NCI-H1436 treated with DMSO at 0.1 percent for 48 hours (cell line): ENCODE measurements around the gene ADAM15.
A peak's percentile ranks its signal among the peaks of the same experiment; 100 is the strongest.

Source experiments
- DNase-seq: peaks from one replicate; lab custom pipeline; 2025; lab: John Stamatoyannopoulos, UW

Gene ADAM15

GRCh38 chr1:155050560-155051341 is at the start of gene ADAM15:
Gene ADAM15, plus strand, starts transcription at chr1:155051316. Its CDS starts 71 bp downstream, at chr1:155051387.
- no peak for DNase-seq

DNA sequence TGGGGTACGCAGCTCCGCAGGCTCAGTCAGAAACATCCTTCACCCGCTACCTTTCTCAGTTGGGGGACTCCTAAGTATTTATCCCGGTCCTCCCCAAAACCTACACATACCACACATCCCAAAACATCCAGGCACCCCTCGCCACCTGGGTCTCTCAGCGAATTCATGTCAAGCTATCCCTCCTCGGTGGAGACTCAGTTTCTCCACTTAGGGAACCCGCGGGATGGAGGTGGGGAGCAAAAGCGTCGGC is 49.8 kb upstream of the ADAM15 start:
- no peak for DNase-seq

DNA sequence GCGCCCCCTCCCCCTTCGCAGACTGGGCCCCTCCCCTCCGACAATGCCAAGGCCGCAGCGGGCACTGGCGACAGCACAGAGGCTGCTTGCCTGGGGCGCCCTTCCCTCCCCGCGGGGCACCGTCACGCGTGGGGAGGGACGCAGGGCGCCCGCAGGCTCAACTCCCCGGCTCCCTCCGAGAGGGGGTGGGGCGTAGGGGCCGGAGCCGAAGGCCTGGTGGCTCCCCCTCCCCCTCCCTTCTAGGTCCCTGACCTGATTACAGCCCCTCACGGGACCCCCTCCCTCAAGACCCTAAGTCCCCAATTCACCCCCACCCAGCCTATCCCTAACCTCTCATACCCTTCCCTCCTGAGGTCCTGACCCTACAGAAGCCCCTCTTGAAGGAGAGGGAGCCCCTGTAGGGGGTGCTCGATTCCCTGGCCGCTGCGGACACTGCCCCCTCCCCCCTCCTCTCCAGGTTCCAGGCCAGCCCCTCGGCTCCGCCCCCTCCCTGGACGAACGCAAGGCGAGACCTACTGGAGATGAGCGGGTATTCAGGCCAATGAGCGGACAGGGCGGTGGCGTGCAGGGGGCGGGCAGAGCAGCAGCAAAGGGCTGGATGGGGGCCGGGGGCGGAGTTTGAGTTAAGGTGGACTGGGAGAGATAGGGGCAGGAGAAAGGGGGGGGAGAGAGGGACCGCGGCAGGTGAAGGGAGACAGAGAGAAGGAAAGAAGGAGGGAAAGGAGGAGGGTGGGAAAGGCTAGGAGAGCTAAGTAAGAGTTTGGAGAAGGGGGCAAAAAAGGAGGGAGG is 49.2 kb upstream of the ADAM15 start:
- DNase-seq, result peak; percentile 90

GRCh38 chr1:155002464-155003226 is 48.5 kb upstream of the ADAM15 start, which contains the start of gene ZBTB7B:
Gene ZBTB7B, plus strand, starts transcription at chr1:155002802. Its CDS starts 11,859 bp downstream, at chr1:155014661.
- no peak for DNase-seq

GRCh38 chr1:155003227-155003765 is 47.8 kb upstream of the ADAM15 start:
- no peak for DNase-seq

DNA sequence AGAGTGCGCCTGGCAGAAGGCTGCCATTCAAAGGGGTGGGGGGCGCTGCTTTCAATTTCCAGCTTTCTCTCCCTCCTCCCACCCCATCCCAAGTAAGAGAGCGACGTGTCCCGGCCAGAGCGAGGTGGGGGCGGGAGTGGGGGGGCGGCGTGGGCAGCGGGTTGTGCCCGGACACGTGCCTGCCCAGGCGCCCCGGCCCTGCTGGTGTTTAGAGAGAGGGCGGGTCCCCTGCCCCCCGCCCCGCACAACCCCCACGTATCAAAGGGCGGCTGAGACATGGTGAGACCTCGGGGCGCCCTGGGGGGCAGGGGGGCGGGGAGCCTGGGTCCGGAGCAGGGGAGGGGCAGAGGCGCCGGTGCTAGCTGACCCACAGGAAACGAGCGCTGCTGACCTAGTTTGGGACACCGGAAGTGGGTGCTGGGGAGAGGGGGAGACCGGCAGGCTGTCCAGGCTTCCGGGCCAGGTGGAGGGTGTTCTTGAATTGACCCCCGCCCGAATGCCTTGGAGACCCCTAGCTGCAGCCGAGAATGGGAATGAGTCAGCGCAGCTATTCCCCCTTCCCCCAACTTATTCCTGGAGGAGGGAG is 47.3 kb upstream of the ADAM15 start:
- DNase-seq, result no peak

DNA sequence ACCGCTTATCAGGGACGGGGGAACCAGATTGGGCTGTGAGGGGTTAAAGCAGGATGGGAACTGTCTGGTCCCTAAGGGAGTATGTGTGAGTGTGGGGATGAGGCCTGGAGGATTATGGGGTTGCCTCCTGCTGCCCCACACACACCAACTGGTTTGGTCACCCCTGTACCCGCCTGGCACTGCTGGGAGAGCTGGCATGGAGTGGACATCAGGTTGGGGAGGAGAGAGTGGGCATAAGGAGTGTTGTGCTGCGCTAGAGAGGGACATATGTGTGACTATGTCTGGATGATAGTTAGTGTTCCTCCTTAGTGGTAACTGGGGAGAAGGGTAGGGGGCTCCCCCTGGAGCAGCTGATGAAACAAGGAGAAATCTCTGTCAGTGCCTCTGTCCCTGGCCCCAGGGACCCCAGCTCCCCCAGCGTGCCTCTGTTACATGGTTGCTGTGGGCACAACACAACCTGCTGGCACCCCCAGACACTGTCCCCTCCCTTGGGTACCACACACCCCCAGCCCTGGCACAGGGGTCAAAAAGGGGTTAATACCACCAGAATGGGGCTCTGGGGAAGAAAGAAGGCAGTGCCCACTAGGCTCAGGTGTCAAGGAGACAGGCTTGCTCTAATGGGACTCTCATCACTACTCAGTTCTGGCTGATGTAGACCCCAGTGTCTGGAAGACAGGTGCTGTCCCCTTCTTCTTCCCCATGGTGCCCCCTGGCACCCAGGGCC is 46.6 kb upstream of the ADAM15 start:
- no peak for DNase-seq

DNA sequence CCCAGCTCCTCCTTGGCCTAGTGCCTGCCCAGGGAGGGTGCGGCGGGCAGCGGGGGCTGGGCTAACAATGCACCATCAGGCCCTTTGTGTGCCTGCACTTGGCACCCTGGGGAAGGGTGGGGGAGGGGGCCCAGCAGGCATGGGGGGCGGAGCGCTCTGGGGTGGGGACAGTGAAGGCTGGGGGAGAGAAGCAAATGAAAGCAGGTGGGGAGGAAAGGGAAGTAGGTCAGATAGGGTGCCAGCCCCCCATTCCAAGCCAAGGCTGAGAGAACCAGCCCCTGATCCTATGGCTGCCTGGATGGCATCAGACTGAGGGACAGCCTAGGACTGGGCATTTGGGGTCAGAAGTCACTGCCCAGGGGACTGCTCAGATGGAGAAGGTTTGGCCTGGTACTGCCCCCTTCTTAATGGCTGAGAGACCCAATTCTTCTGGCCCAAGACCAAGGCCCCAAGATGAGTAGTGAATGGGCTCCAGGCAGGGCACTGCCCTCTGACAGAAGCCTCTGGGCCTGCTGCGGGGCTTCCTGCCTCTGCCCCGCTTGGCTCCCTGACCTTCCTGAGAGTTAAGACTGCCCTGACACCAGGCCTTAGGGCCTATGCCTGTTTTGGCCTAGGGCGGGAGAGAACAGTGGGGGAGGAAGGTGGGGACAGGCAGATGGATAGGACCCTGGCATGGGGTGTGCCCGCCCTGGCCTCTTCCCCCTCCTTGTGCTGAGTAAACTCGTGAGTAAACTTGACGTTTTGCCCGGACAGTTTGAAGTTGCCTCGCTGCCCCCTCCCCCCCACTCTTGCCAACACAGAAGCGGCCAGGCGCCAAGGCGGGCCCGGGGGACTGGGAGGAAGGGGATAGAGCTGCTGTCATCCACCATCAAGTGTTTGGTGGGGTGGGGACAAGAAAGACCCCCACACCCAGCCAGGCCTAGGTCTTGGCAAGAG is 45.8 kb upstream of the ADAM15 start:
- no peak for DNase-seq

DNA sequence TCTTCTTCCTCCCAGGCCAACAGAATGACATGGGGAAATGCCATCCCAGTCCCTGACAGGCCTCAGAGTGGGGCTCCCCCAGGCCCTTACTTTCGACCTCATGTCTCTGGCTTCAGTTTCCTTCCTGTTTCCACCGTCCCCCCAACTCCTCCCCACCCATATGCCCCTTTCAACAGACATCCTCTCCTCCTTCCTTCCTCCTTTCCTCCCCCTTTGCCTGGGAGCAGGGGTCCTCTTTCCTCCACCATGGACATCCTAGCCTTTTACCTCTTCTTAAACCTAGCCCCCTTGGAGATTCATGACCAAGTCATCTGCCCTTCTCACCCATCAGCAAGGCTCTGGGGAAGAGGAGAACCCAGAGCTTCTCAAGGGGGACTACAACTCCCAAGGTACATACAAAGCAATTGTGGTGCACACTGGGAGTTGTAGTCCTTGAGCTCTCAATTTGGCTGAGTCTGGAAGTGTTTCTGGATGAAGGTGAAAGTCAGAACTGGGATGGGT is 44.5 kb upstream of the ADAM15 start:
- no peak for DNase-seq

DNA sequence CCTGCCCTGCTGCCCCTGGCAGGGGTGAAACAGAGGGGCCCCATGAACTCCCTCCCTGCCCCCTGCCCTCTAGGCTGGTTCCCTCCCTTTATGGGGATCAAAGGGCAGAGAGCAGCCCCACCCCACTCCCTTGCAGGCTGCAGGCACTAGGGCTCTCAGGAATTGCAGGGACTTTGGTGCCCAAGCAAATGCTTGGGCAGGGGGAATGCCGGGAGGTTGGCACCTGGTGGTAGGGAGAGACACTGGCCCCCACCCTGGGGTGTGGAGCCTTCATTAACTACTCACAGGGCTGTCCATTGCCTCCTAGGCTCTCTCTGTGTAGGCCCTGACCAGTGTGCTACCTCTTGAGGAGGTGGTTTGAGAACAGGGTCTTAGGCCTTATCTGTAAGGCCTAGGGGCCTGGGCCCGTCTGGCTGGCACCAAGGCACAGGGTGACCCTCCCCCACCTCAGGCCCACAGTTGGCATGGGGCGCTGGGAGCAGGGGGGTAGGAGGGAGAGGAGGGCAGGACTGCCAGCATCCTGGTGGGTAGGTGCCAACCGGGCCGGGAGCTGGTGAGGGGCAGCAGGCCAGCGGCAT is 43.8 kb upstream of the ADAM15 start:
- DNase-seq, result no peak

DNA sequence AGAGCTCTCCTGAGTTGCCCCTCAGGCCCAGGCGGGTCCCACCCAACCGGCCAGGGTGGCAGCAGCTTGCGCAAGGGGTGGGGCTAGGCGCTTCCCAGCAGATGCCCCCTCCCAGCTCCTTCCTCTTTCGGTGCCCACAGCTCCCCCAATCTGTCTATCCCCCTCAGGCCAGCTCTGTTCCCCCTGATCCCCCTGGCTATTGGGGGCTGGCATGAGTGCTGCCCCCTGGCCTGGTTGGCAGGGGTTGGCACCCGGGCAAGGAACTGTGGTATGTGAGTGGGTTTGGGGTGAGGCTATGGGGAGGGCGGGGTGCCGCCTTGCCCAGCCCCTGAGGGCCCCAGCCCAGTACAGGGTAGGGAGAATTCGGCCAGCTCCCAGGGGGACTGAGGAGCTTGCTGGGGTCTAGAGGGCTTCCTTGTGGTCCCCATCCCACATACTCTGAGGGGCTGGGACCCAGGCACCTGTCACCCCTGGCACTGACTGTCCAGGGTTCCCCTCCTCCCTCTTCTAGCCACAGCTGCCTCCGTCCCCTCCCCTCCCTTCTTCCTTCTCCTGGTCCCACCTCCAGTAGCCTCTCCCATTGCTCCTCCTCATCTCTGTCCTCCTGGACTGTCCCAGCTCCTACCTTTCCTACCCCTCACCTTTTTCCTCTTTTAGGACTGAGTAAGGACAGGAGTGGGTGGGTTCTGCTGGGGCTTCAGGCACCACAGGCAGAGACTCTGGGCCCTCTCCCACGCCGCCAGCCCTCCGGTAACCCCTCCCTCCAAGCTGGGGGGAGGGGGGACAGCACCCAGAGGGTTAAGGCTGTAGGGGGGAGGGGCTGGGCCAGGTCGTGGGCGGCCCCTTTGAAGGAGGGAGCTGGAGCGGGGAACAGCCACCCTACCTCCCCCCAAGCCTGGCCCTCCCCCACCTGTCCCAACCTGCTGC is 42.8 kb upstream of the ADAM15 start:
- DNase-seq, result no peak

GRCh38 chr1:155009221-155009711 is 41.9 kb upstream of the ADAM15 start:
- no peak for DNase-seq

- no peak for DNase-seq
Measured at GRCh38 chr1:155009742-155010141, 41.4 kb upstream of the ADAM15 start.

DNA sequence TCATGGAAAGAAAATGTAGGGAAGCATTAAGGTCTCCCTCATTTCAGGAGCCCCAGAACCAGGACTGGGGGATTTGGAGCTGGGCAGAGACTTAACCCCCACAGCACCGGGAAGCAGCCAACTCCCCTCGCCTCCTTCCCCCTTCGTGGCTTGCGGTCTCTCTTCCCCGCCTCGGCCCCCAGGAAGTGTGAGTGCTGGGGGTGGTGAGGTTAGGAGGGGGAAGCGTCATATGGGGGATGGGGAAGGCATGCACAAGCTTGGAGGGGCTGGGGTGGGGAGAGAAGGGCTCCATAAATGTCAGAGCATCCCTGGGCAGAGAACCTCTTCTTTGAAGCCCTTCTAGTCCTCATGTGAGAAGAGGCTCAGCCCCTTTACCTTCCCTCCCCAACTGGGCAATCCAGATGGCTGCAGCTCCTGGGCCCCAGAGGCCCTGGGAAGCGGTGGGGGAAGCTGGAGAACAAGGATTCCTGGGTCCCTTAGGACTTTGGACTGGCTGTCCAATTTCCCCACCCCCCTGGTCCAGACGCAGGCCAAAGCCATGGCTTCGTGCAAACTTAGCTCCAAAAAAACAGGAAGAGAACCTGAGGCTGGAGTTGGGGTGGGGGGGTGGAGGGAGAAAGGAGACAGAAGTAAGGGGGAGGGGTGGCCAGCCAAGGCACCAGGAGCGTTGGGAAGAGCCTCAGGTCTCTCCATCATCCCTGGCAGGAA is 40.8 kb upstream of the ADAM15 start:
- DNase-seq, result no peak

GRCh38 chr1:155011004-155011416 is 40.1 kb upstream of the ADAM15 start:
- no peak for DNase-seq

DNA sequence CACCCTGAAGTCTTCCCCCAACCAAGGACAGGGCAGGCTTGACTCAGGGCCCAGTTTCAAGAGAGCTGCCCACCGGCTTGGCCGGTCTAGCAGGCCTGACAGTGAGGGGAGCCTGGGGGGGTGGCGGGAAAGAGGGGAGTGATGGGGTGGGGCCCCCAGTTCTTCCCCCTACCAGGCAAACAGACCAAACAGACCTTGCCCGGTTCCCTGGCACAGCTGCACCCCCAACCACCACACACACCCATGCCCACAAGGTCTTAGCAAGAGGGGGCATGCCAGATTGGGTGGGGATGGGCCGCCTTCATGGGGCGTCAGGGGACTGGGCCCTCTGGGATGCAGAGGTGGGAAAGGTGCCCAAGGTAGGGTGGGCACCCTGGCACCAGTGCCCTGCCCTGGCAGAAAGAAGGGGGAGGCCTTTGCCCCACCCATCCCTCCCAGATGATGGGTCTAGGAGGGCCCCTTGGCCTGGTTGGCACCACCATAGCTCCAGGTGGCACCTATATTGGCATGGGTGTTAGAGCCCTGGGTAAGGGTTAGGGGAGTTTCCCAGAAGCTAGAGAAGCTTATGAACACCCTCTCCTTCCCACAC is 39.6 kb upstream of the ADAM15 start:
- DNase-seq, result no peak

DNA sequence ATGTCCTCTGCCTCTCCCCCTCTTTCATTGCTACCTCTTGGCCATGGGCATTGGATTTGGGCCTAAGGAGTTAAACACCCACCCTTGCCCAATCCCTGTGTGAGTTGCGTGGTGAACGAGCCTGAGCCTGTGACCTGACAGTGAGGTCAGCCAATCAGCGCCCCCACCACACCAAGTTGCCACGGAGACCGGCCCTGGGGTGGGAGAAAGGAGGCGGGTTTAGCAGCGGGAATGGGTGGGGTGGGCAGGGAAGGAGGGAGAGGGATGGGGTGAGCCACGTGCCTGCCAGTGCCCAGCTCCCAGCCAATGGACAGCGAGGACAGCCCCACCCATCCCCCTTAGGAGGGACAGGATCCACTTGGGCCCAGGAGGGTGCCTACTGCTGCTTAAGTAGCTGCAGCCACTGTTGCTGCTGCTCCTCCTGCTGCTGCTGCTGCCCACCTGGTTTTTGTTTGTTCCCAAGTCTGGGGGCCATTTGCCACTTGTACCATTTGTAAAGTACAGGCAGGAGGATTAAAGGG is 39.0 kb upstream of the ADAM15 start:
- peak; percentile 47 for DNase-seq
